Stomach (tissue), 4 donors: Measurements from ENCODE around the gene ADAM11.

Source experiments
- CTCF ChIP-seq, 7 experiments: fragments of 450-650 bp in 4 of 7; fragments of 200-600 bp in 3 of 7; sonication (generic) in 3 of 7; IDR thresholded peaks; one replicate each; pipeline ENCODE4 v1.5.1; 2016 to 2019; ENCODE audit warnings: antibody characterized with exemption in 7 of 7, control low read depth in 2 of 7, mild to moderate bottlenecking in 1 of 7
- POLR2A ChIP-seq, 4 donors: fragments of 450-650 bp; IDR thresholded peaks; one replicate each; pipeline ENCODE4 v1.6.1; 2016; ENCODE audit warnings: antibody characterized with exemption in 4 of 4, control low read depth in 2 of 4, mild to moderate bottlenecking in 1 of 4, moderate library complexity in 1 of 4
- POLR2AphosphoS5 ChIP-seq, 3 donors: sonication (generic); formaldehyde crosslinking; IDR thresholded peaks; one replicate each; pipeline ENCODE4 v1.6.1; 2016; ENCODE audit warnings: antibody characterized with exemption in 3 of 3

- TF ChIP-seq CTCF (IDR thresholded peaks at IDR 0.05) (no peak), POLR2AphosphoS5 (IDR thresholded peaks at IDR 0.05) (no peak), POLR2A (IDR thresholded peaks at IDR 0.05) (no peak)
Measured at GRCh38 chr17:44807817-44808155, 49.0 kb downstream of the ADAM11 start.
